Lung (tissue), 12 donors: Measurements from ENCODE around the gene OR52E1. TPM values are rescaled to one million over a fixed set of nuclear protein-coding genes. Genes with fewer than 3 reads are reported as not detected.

Experiments
- ATAC-seq: fragments of 200-7000 bp; cut with Tn5 transposase; one replicate; pipeline ENCODE4 v1.9.1; 2020; ENCODE audit warnings: moderate number of reproducible peaks; ENCODE audit not compliant: insufficient read depth, low FRiP score
- DNase-seq, 3 donors: peaks; one replicate each; pipeline ENCODE4 v3.0.0-alpha.2; 2013 to 2017
- H3K27ac ChIP-seq, 2 donors: one replicate each; pipeline ENCODE4 v1.5.1; 2013; ENCODE audit warnings: mild to moderate bottlenecking in 2 of 2, moderate library complexity in 2 of 2, control low read depth in 1 of 2, inconsistent platforms in 1 of 2, low read depth in 1 of 2, low read length in 1 of 2
- H3K27me3 ChIP-seq, 3 donors: one replicate each; pipeline ENCODE4 v1.5.1; 2013; ENCODE audit warnings: low read length in 2 of 3; ENCODE audit not compliant: control insufficient read depth in 3 of 3, insufficient read depth in 3 of 3
- H3K36me3 ChIP-seq, 4 donors: one replicate each; pipeline ENCODE4 v1.5.1; 2013; ENCODE audit warnings: low read length in 4 of 4, mild to moderate bottlenecking in 1 of 4, moderate library complexity in 1 of 4; ENCODE audit not compliant: control insufficient read depth in 4 of 4, insufficient read depth in 4 of 4
- H3K4me1 ChIP-seq, 5 donors: one replicate each; pipeline ENCODE4 v1.5.1; 2013; ENCODE audit warnings: low read length in 5 of 5, mild to moderate bottlenecking in 2 of 5, moderate library complexity in 1 of 5; ENCODE audit not compliant: control insufficient read depth in 5 of 5, insufficient read depth in 5 of 5
- H3K4me3 ChIP-seq: one replicate; pipeline ENCODE4 v1.5.1; 2013; ENCODE audit warnings: mild to moderate bottlenecking, control low read depth, moderate library complexity
- H3K9ac ChIP-seq, 2 donors: one replicate each; pipeline ENCODE4 v1.5.1; 2013; ENCODE audit warnings: low read length in 2 of 2, control low read depth in 1 of 2; ENCODE audit not compliant: insufficient read depth in 1 of 2
- H3K9me3 ChIP-seq, 4 donors: one replicate each; pipeline ENCODE4 v1.5.1; 2013; ENCODE audit warnings: low read length in 3 of 4, mild to moderate bottlenecking in 1 of 4, moderate library complexity in 1 of 4; ENCODE audit not compliant: control insufficient read depth in 4 of 4, insufficient read depth in 3 of 4
- CTCF ChIP-seq: IDR thresholded peaks from 2 replicates; pipeline ENCODE4 v1.5.1; 2012; ENCODE audit warnings: mild to moderate bottlenecking; ENCODE audit errors: control extremely low read depth, extremely low read depth
- WGBS, 2 donors: extraction: QIAGEN DNeasy Blood & Tissue Kit; methylation state at CpG; one replicate each; pipeline ENCODE4 v1.1.7; 2013; 5-methylcytosine and 5-hydroxymethylcytosine counted together
- polyA plus RNA-seq, 2 donors: library from polyadenylated mRNA; stranded (reverse); fragments of 200-250 nt; gene quantifications; one replicate each; pipeline ENCODE4 v1.2.1, GENCODE V29; 2013
- total RNA-seq, 2 donors: library from RNA; depleted of rRNA in 1 of 2; stranded (reverse); fragments of >200 nt in 1 of 2; gene quantifications; one replicate each; pipeline ENCODE4 v1.2.1, GENCODE V29; 2014 to 2021
- donor health status: control.
- donor health status: control.
- donor health status: Bipolar disorder and iron deficiency.
- donor health status: healthy.
- donor health status: DM: yes; HTN: yes; CAD: no.

OR52E1 gene
- total and polyA plus RNA-seq, 4 donors: not detected

GRCh38 chr11:5038341-5038740 is 31.0 kb upstream of the OR52E1 start:
- no peak overlapping the region for H3K4me3 ChIP-seq
- ATAC-seq: no peak
- no peak overlapping the region for H3K9ac ChIP-seq
- TF ChIP-seq CTCF: no peak
- DNase-seq: no peak
- no peaks in the 10 kb centered on the region for H3K36me3 ChIP-seq
- no peaks in the 10 kb centered on the region for H3K4me1 ChIP-seq
- no peaks in the 10 kb centered on the region for H3K27me3 ChIP-seq
- WGBS, 2 donors: 88 to 92% methylated on average over 1 of the region's 1 CpG
- no peaks in the 10 kb centered on the region for H3K9me3 ChIP-seq
- H3K27ac ChIP-seq: no peak overlapping the region

GRCh38 chr11:5040876-5041275 is 28.5 kb upstream of the OR52E1 start:
- Histone ChIP-seq H3K4me3 (no peak overlapping the region), H3K4me1 (no peaks in the 10 kb centered on the region), H3K27me3 (no peaks in the 10 kb centered on the region), H3K9ac (no peak overlapping the region), H3K27ac (no peak overlapping the region), H3K36me3 (no peaks in the 10 kb centered on the region), H3K9me3 (no peaks in the 10 kb centered on the region)
- TF ChIP-seq CTCF: no peak
- ATAC-seq (no peak), DNase-seq (no peak)
- WGBS, 2 donors: 71 to 89% methylated on average over 4 of the region's 4 CpGs

DNA sequence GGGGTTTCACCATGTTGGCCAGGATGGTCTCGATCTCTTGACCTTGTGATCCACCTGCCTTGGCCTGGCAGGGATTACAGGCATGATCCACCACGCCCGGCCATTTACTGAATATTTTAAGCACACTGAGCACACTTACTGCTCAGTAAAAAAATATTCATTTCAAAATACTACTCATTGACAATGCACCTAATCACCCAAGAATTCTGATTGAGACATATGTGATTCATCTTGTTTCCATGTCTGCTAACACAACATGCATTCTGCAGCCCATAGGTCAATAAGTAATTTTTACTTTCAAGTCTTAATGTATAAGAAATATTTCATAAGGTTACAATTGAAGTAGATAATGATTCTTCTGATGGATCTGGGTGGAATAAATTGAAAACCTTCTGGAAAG is 27.3 kb upstream of the OR52E1 start:
- H3K4me1 ChIP-seq: no peaks in the 10 kb centered on the region
- no peak for TF ChIP-seq CTCF
- no peaks in the 10 kb centered on the region for H3K27me3 ChIP-seq
- no peak overlapping the region for H3K27ac ChIP-seq
- H3K9ac ChIP-seq: no peak overlapping the region
- ATAC-seq (no peak), DNase-seq (no peak)
- WGBS, 2 donors: 50 to 65% methylated on average over 3 of the region's 3 CpGs
- H3K9me3 ChIP-seq: no peaks in the 10 kb centered on the region
- no peaks in the 10 kb centered on the region for H3K36me3 ChIP-seq
- no peak overlapping the region for H3K4me3 ChIP-seq

- Histone ChIP-seq H3K9me3 (no peaks in the 10 kb centered on the region), H3K4me3 (no peak overlapping the region), H3K36me3 (no peaks in the 10 kb centered on the region), H3K27me3 (no peaks in the 10 kb centered on the region), H3K4me1 (no peaks in the 10 kb centered on the region), H3K9ac (no peak overlapping the region), H3K27ac (no peak overlapping the region)
- TF ChIP-seq CTCF: no peak
- DNase-seq (no peak), ATAC-seq (no peak)
- WGBS, 2 donors: 55 to 63% methylated on average over 2 of the region's 2 CpGs
Measured at GRCh38 chr11:5043380-5043779, 26.0 kb upstream of the OR52E1 start.
